ENCODE measurements around the gene TMEM132D. TPM values are rescaled to one million over a fixed set of nuclear protein-coding genes. Genes with fewer than 3 reads are reported as not detected.

Gene TMEM132D
- total and polyA plus RNA-seq, 2 donors from 2014 or later, result 0.13 TPM; not detected in 1

GRCh38 chr12:129109174-129110001, 794.4 kb downstream of the TMEM132D start:
- Histone ChIP-seq H3K27ac (ENCODE audit: low read depth in 2 of 2, low read length in 2 of 2) (no peak overlapping the region), H3K4me1 (ENCODE audit: control insufficient read depth in 2 of 3, insufficient read depth in 2 of 3, low read depth in 1 of 3, low read length in 3 of 3) (no peaks in the 10 kb centered on the region), H3K27me3 (ENCODE audit: control insufficient read depth, insufficient read depth, low read length) (no peaks in the 10 kb centered on the region), H3K4me3 (ENCODE audit: low read length in 3 of 3) (no peak overlapping the region), H3K36me3 (ENCODE audit: control insufficient read depth in 2 of 3, insufficient read depth in 3 of 3, low read length in 3 of 3) (no peaks in the 10 kb centered on the region), H3K9ac (ENCODE audit: low read length in 3 of 3) (no peak overlapping the region), H3K9me3 (ENCODE audit: control insufficient read depth in 2 of 3, insufficient read depth in 1 of 3, low read length in 3 of 3) (peaks cover 0 to 5% (median 0%) of the 10 kb centered on the region in 3 donors)
- FAIRE-seq (no peak), DNase-seq (no peak)
- TF ChIP-seq CTCF (IDR thresholded peaks at IDR 0.05; ENCODE audit: borderline replicate concordance, extremely low read depth, insufficient read depth), result no peak
- intact Hi-C loops (cut with DNase I), result no loop called here

GRCh38 chr12:129106772-129107171, 797.1 kb downstream of the TMEM132D start:
- Histone ChIP-seq H3K27ac (ENCODE audit: low read depth in 2 of 2, low read length in 2 of 2) (no peak overlapping the region), H3K4me3 (ENCODE audit: low read length in 3 of 3) (no peak overlapping the region), H3K9ac (ENCODE audit: low read length in 3 of 3) (no peak overlapping the region), H3K4me1 (ENCODE audit: control insufficient read depth in 2 of 3, insufficient read depth in 2 of 3, low read depth in 1 of 3, low read length in 3 of 3) (no peaks in the 10 kb centered on the region), H3K27me3 (ENCODE audit: control insufficient read depth, insufficient read depth, low read length) (no peaks in the 10 kb centered on the region), H3K9me3 (ENCODE audit: control insufficient read depth in 2 of 3, insufficient read depth in 1 of 3, low read length in 3 of 3) (peaks cover 0 to 5% (median 0%) of the 10 kb centered on the region in 3 donors), H3K36me3 (ENCODE audit: control insufficient read depth in 2 of 3, insufficient read depth in 3 of 3, low read length in 3 of 3) (no peaks in the 10 kb centered on the region)
- no peak for FAIRE-seq
- no peak for TF ChIP-seq CTCF (IDR thresholded peaks at IDR 0.05; ENCODE audit: borderline replicate concordance, extremely low read depth, insufficient read depth)
- intact Hi-C loops (cut with DNase I), result no loop called here
- no peak for DNase-seq

- no peak overlapping the region for H3K4me3 ChIP-seq (ENCODE audit: low read length in 3 of 3)
- H3K27me3 ChIP-seq (ENCODE audit: control insufficient read depth, insufficient read depth, low read length), result no peaks in the 10 kb centered on the region
- H3K9me3 ChIP-seq (ENCODE audit: control insufficient read depth in 2 of 3, insufficient read depth in 1 of 3, low read length in 3 of 3), result peaks cover 0 to 5% (median 0%) of the 10 kb centered on the region in 3 donors
- no peak for DNase-seq
- no peak for TF ChIP-seq CTCF (IDR thresholded peaks at IDR 0.05; ENCODE audit: borderline replicate concordance, extremely low read depth, insufficient read depth)
- no peak for FAIRE-seq
- no peak overlapping the region for H3K9ac ChIP-seq (ENCODE audit: low read length in 3 of 3)
- H3K27ac ChIP-seq (ENCODE audit: low read depth in 2 of 2, low read length in 2 of 2), result no peak overlapping the region
- intact Hi-C loops (cut with DNase I), result no loop called here
- no peaks in the 10 kb centered on the region for H3K36me3 ChIP-seq (ENCODE audit: control insufficient read depth in 2 of 3, insufficient read depth in 3 of 3, low read length in 3 of 3)
- no peaks in the 10 kb centered on the region for H3K4me1 ChIP-seq (ENCODE audit: control insufficient read depth in 2 of 3, insufficient read depth in 2 of 3, low read depth in 1 of 3, low read length in 3 of 3)
These were observed 800.6 kb downstream of the TMEM132D start for GRCh38 chr12:129103231-129103630.

Data from kidney (tissue), 14 donors.